ENCODE results near the gene P2RY8. TPM values are rescaled to one million over a fixed set of nuclear protein-coding genes. Genes with fewer than 3 reads are reported as not detected.
A peak's percentile ranks its signal among the peaks of the same experiment; 100 is the strongest.

P2RY8 gene
- total RNA-seq, 3 donors from 2014 or later (not counting 1 experiment from before 2014, with no cell fraction given) = 73.7 to 114 (median 107) TPM

DNA sequence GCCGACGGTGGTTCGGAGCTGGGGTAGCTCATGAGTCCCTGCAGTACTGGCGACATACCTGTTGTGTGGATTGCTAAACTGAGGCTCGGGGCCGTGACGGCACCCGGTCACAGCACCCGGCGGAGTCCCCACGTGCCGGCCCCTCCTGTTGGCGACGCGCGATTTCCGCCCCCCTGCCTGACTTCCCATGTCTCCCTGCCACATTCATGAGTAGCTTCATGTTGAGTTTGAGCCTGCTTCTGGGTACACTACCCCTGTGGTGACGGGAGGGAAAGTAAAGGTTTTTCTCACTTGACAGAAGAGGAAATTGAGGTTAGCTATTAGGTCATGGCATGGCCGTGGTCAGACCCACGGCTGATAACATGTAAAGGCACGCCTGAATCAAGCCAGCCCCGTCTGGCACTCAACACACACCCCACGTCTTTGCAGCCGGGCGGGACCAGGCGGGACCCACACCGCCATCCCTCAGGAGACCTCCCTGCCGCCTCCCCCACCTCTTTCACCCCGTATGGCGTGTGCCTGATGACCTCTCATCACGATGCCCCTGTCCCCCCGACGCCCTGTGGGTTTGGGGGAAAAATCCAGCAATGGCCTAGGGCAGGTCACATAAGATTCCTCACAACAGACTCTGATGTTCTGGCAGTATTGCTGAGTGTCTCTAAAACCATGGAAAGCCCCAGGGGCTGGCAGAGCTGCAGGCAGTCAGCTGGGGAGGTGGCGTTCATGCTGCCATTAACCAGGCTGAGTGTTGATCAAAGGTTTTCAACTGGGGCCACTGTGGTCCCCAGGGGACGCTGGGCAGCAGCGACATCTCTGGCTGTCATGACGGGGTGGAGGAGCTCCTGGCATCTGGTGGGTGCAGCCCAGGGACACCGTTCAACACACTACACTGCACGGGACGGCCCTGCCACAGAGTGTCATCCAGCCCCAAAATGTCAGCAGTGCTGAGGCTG, 29.2 kb downstream of the P2RY8 start:
- Mint-ChIP-seq H3K36me3 (peaks cover 7% of the 10 kb centered on the region), H3K27ac (no peak overlapping the region), H3K4me3 (peak overlapping the region; percentile 73), H3K4me1 (peaks cover 12 to 26% of the 10 kb centered on the region in 2 donors), H3K27me3 (ENCODE audit: low read depth in 2 of 2) (no peaks in the 10 kb centered on the region), H3K9me3 (no peaks in the 10 kb centered on the region)
- WGBS (ENCODE audit: insufficient coverage) = 36% methylated on average over 40 of the region's 40 CpGs
- H3K4me3 ChIP-seq (ENCODE audit: low read length) = no peak overlapping the region
- ATAC-seq = peak; percentile 81 to 90 (median 88)
- TF ChIP-seq, protein P1, sequence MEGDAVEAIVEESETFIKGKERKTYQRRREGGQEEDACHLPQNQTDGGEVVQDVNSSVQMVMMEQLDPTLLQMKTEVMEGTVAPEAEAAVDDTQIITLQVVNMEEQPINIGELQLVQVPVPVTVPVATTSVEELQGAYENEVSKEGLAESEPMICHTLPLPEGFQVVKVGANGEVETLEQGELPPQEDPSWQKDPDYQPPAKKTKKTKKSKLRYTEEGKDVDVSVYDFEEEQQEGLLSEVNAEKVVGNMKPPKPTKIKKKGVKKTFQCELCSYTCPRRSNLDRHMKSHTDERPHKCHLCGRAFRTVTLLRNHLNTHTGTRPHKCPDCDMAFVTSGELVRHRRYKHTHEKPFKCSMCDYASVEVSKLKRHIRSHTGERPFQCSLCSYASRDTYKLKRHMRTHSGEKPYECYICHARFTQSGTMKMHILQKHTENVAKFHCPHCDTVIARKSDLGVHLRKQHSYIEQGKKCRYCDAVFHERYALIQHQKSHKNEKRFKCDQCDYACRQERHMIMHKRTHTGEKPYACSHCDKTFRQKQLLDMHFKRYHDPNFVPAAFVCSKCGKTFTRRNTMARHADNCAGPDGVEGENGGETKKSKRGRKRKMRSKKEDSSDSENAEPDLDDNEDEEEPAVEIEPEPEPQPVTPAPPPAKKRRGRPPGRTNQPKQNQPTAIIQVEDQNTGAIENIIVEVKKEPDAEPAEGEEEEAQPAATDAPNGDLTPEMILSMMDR (IDR thresholded peaks at IDR 0.05) = no peak
- H3K9me3 ChIP-seq (ENCODE audit: control insufficient read depth, insufficient read depth, low read length) = no peaks in the 10 kb centered on the region
- peaks cover 21% of the 10 kb centered on the region for H3K36me3 ChIP-seq (ENCODE audit: control insufficient read depth, insufficient read depth, low read length)
- peak overlapping the region; percentile 43 for H3K27ac ChIP-seq (ENCODE audit: low read length)
- H3K27me3 ChIP-seq (ENCODE audit: control insufficient read depth, insufficient read depth, low read length) = no peaks in the 10 kb centered on the region
- intact Hi-C loops (cut with micrococcal nuclease) = loop anchor here (1.0 to 2.0 kb wide), 5 partner anchors 15 to 53 kb away; partner anchors contain the start of gene P2RY8
- H3K4me1 ChIP-seq (ENCODE audit: control insufficient read depth, insufficient read depth, low read length) = peaks cover 53% of the 10 kb centered on the region
- DNase-seq = peak; percentile 71 to 86

DNA sequence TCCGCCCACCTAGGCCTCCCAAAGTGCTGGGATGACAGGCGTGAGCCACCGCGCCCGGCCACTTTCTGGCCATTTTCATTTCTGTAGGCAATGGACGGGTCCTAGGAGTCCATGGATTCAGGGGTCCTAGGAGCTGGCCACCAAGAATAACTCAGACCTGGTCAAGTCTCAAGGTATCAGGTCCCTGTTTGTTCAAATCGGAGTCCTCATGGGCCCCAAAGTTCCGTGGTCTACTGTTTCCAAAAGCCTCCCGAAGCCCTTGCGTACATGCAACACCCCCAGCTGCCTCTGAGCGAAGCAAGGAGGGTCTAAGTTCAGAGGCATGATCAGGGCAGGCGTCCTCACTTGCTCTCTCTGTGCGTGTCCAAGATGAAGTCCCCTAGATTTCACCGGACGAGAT, 30.1 kb downstream of the P2RY8 start:
- DNase-seq (peak in 1 of 2 donors; percentile 12), ATAC-seq (no peak)
- Histone ChIP-seq H3K27me3 (ENCODE audit: control insufficient read depth, insufficient read depth, low read length) (no peaks in the 10 kb centered on the region), H3K36me3 (ENCODE audit: control insufficient read depth, insufficient read depth, low read length) (peaks cover 27% of the 10 kb centered on the region), H3K27ac (ENCODE audit: low read length) (peak overlapping the region; percentile 34), H3K9me3 (ENCODE audit: control insufficient read depth, insufficient read depth, low read length) (no peaks in the 10 kb centered on the region), H3K4me1 (ENCODE audit: control insufficient read depth, insufficient read depth, low read length) (peaks cover 62% of the 10 kb centered on the region), H3K4me3 (ENCODE audit: low read length) (no peak overlapping the region)
- Mint-ChIP-seq H3K4me1 (peaks cover 16 to 31% of the 10 kb centered on the region in 2 donors), H3K36me3 (peaks cover 7% of the 10 kb centered on the region), H3K27ac (no peak overlapping the region), H3K9me3 (no peaks in the 10 kb centered on the region), H3K27me3 (ENCODE audit: low read depth in 2 of 2) (no peaks in the 10 kb centered on the region), H3K4me3 (peak overlapping the region; percentile 73)
- intact Hi-C loops (cut with micrococcal nuclease) = loop anchor here (1.0 to 2.0 kb wide), 5 partner anchors 16 to 53 kb away; partner anchors contain the start of gene P2RY8
- 93% methylated on average over 15 of the region's 15 CpGs for WGBS (ENCODE audit: insufficient coverage)
- TF ChIP-seq, protein P1 (IDR thresholded peaks at IDR 0.05) = no peak

DNA sequence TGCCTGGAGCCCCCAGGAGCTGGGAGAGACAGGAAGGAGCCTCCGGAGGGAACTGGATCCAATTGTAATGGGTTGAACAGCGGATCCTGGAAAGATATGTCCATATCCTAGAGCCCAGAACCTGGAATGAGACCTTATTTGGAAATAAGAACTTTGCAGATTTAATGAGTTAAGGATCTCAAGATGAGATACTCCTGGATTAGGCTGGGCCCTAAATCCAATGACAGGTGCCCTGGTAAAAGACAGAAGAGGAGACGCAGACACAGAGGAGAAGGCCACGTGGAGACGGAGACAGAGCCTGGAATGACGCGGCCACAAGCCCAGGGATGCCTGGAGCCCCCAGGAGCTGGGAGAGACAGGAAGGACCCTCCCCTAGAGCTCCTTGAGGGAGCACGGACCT, 34.1 kb downstream of the P2RY8 start:
- H3K36me3 Mint-ChIP-seq = no peaks in the 10 kb centered on the region
- H3K9me3 ChIP-seq (ENCODE audit: control insufficient read depth, insufficient read depth, low read length) = no peaks in the 10 kb centered on the region
- WGBS (ENCODE audit: insufficient coverage) = 89% methylated on average over 8 of the region's 8 CpGs
- DNase-seq (no peak), ATAC-seq (no peak)
- peaks cover 17 to 35% of the 10 kb centered on the region in 2 donors for H3K4me1 Mint-ChIP-seq
- H3K36me3 ChIP-seq (ENCODE audit: control insufficient read depth, insufficient read depth, low read length) = peaks cover 20% of the 10 kb centered on the region
- no peaks in the 10 kb centered on the region for H3K27me3 ChIP-seq (ENCODE audit: control insufficient read depth, insufficient read depth, low read length)
- peak overlapping the region; percentile 35 for H3K4me3 Mint-ChIP-seq
- TF ChIP-seq, protein P1 (IDR thresholded peaks at IDR 0.05) = no peak
- H3K27ac ChIP-seq (ENCODE audit: low read length) = peak overlapping the region; percentile 78
- intact Hi-C loops (cut with micrococcal nuclease) = no loop called here
- peak overlapping the region; percentile 75 to 90 for H3K27ac Mint-ChIP-seq
- H3K27me3 Mint-ChIP-seq (ENCODE audit: low read depth in 2 of 2) = no peaks in the 10 kb centered on the region
- no peaks in the 10 kb centered on the region for H3K9me3 Mint-ChIP-seq
- H3K4me1 ChIP-seq (ENCODE audit: control insufficient read depth, insufficient read depth, low read length) = peaks cover 73% of the 10 kb centered on the region
- H3K4me3 ChIP-seq (ENCODE audit: low read length) = no peak overlapping the region
